ENCODE results near the gene FHOD1.
A peak's percentile ranks its signal among the peaks of the same experiment; 100 is the strongest.

FHOD1 gene

GRCh38 chr16:67234180-67234597 is 13.1 kb downstream of the FHOD1 start:
- DNase-seq (ENCODE audit: low read depth, low spot score), result no peak

DNA sequence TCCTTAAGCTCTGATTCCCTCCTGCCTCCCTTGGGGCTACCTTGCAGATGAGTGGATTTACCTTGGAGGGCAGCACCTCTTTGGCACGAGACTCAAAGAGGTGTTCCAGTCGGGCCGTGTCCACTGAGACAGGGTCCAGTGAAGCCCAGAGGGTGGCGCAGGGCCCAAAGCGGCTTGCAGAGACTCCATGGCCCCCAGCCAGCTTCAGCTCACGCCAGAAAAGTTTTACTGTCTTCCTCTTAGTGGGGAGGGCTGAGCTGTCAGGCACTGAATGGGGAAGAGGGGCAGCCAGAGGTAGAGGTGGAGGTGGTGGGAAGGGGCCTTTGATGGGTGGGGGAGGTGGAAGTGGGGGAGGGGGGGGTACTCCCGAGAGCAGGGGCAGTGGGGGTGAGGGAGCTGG is 13.7 kb downstream of the FHOD1 start:
- no peak for DNase-seq (ENCODE audit: low read depth, low spot score)

GRCh38 chr16:67230809-67231660 is 16.2 kb downstream of the FHOD1 start:
- no peak for DNase-seq (ENCODE audit: low read depth, low spot score)

- DNase-seq (ENCODE audit: low read depth, low spot score), result no peak
Measured at GRCh38 chr16:67229906-67230808, 17.1 kb downstream of the FHOD1 start.

GRCh38 chr16:67228905-67229304 is 18.4 kb downstream of the FHOD1 start:
- no peak for DNase-seq (ENCODE audit: low read depth, low spot score)

- no peak for DNase-seq (ENCODE audit: low read depth, low spot score)
Measured at GRCh38 chr16:67228034-67228785, 19.1 kb downstream of the FHOD1 start.

DNA sequence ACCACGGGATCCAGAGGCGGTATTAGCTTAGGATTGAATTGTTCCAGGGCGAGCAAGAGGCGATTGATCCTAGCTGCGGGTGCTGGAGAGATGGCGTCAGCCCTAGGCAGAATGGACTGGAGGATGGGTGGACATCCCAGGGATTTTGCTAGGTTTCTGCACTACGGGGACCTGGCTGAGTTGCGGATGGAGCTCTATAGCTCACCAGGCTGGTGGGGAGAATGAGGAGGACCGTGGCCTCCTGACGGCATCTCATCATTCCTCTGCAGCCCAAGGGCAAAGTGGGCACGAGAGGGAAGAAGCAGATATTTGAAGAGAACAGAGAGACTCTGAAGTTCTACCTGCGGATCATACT is 19.7 kb downstream of the FHOD1 start:
- DNase-seq (ENCODE audit: low read depth, low spot score), result no peak

- DNase-seq (ENCODE audit: low read depth, low spot score), result peak; percentile 98
Measured at GRCh38 chr16:67226804-67227566, 20.3 kb downstream of the FHOD1 start, which contains the start of gene TMEM208. Gene TMEM208 (plus strand): TSS chr16:67227130. CDS start chr16:67227219, 89 bp downstream.

- no peak for DNase-seq (ENCODE audit: low read depth, low spot score)
Measured at GRCh38 chr16:67226295-67226803, 20.9 kb downstream of the FHOD1 start.

DNA sequence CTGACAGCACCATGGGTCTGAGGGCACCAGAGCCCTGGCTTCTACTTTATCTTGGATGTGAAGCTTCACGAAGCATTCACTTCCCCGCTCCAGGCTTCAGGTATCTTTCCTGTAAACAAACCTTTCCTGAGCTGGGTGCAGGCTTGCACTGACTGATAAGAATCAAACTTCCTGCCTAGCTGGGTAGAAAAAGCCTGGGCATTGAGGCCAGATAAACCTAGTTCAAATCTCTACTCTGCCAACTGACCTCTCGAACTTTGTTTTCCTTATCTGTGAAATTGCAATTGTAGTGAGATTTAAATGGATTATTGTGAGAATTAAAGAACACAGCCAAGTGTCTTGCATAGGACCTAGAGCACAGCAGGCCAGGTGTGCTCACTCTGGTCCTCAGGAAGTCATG is 23.3 kb downstream of the FHOD1 start:
- DNase-seq (ENCODE audit: low read depth, low spot score), result no peak

GRCh38 chr16:67216612-67217490 is 30.4 kb downstream of the FHOD1 start:
- DNase-seq (ENCODE audit: low read depth, low spot score), result no peak

DNA sequence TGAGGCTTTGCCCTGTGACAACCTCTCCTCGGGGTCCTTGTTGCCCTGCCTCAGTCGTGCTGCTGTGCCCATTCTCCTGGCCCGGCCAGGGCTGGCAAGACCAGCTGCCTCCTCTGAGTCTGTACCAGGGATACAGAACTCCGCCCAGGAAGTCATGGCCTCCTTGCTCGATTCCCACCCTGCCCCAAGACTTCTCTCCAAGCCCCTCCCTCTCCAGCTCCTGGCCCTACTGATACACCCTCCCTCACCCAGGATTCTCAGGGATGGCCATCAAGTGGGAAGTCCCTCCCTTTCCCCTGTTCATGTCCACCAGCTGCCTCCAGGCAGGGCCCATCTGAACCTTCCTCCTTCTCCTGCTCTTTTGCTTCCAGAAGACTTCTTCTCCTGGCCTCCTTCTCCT is 31.6 kb downstream of the FHOD1 start:
- no peak for DNase-seq (ENCODE audit: low read depth, low spot score)

- DNase-seq (ENCODE audit: low read depth, low spot score), result no peak
Measured at GRCh38 chr16:67213197-67214019, 33.9 kb downstream of the FHOD1 start.

DNA sequence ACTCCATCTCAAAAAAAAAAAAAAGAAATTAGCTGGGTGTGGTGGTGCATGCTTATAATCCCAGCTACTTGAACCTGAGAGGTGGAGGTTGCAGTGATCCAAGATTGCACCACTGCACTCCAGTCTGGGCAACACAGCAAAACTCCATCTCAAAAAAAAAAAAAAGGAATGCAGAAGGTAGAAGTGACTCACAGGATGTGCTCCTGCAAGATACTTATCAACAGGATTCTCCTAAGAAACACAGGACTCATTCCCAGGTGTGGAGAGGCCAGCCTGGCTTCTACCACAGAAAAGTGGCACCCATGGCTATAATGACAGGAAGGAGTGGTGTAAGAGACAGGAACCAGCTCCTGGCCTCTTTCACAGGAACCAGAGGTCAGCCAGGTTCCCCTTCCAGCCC is 34.5 kb downstream of the FHOD1 start:
- DNase-seq (ENCODE audit: low read depth, low spot score), result no peak

DNA sequence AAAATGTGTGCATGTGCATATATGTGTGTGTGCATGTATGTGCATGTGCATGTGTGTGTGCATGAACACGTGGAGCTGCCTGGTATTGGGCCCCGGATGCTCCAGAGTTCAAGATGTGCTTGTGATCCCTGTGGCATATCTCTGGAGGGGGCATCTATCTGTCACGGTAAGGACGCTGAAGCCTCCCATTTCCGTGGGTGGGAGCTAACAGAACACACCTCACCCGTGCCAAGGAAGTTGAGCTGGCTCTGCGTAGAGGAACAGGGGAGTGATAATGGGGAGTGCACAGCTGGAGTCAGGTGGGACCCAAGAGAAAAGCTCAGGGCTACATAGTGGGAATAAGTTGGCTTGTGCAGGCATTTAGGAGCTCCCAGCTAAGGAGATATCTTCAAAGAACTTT is 35.6 kb downstream of the FHOD1 start:
- no peak for DNase-seq (ENCODE audit: low read depth, low spot score)

DNA sequence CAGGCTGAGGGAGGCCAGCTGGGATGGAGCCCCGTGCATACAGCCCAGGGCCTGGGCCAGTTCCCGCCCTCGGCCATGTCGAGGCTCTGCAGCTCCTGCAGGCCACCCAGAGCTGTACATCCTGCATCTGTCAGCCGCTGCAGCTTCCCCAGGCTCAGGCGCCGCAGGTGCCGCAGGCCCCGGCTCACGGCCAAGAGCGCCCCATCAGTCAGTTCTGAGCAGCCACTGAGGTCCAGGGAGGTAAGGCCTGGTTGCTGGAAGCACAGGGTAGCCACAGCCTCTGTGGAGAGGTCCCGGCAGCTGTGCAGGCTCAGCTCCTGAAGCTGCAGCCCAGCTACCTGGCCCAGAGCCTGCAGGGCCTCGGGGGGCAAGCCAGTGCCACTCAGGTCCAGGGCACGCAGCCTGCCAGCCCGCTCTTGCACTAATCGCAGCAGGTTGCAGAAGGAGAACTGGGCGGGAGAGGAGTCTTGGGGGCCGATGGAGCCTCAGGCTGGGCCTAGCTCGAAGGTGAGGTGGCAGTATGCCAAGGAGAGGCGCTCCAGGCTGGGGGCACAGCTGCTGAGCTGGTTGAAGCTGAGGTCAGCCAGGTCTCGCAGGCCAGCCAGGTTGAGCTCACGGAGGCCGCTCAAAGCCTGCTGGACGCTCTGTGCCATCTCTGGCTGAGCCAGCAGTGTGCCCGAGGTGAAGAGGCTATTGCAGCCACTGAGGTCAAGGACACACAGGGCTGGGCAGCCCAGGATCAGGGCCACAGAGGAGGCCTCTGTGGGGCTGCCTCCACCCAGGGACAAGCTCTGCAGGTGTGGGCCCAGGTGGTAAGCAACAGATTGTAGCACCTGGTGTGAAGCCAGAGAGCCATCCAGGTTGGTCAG is 37.0 kb downstream of the FHOD1 start:
- DNase-seq (ENCODE audit: low read depth, low spot score), result no peak

GRCh38 chr16:67209565-67209964 is 37.7 kb downstream of the FHOD1 start:
- no peak for DNase-seq (ENCODE audit: low read depth, low spot score)
